ACC112 (cell line): ENCODE results near the gene SLC8A1.
"Not testable (repeated sequence)": the region's sequence is repeated elsewhere in the genome, so short reads cannot be mapped to it uniquely, and the experiment has no call there.

Experiments
- H2AFZ ChIP-seq: fragments of 200-600 bp; sonication (generic); one replicate; pipeline ENCODE4 v1.6.0; 2017; ENCODE audit warnings: antibody characterized with exemption, low read length; ENCODE audit not compliant: unreplicated experiment
- H3K27ac ChIP-seq: fragments of 200-600 bp; sonication (generic); 2 replicates; pipeline ENCODE4 v1.5.1; 2014; ENCODE audit warnings: low read depth, mild to moderate bottlenecking, antibody characterized with exemption, low read length, moderate library complexity
- H3K27me3 ChIP-seq: fragments of 200-600 bp; sonication (generic); 2 replicates; pipeline ENCODE4 v1.6.1; 2014; ENCODE audit warnings: mild to moderate bottlenecking, antibody characterized with exemption, low read length, moderate library complexity, mixed read lengths; ENCODE audit not compliant: insufficient read depth
- H3K36me3 ChIP-seq: fragments of 200-600 bp; sonication (generic); 2 replicates; pipeline ENCODE4 v1.6.1; 2016; ENCODE audit warnings: mild to moderate bottlenecking, antibody characterized with exemption, low read length, moderate library complexity, mixed read lengths; ENCODE audit not compliant: insufficient read depth
- H3K4me1 ChIP-seq: fragments of 200-600 bp; sonication (generic); one replicate; pipeline ENCODE4 v1.6.1; 2016; ENCODE audit warnings: low read length, mixed read lengths; ENCODE audit not compliant: insufficient read depth, unreplicated experiment, control insufficient read depth
- H3K4me3 ChIP-seq: fragments of 200-600 bp; sonication (generic); 2 replicates; pipeline ENCODE4 v1.5.1; 2014; ENCODE audit warnings: mild to moderate bottlenecking, low read depth, low read length
- H3K79me2 ChIP-seq: fragments of 200-600 bp; sonication (generic); one replicate; pipeline ENCODE4 v1.6.0; 2016; ENCODE audit warnings: low read length; ENCODE audit not compliant: control insufficient read depth, unreplicated experiment, insufficient read depth

The SLC8A1 gene

GRCh38 chr2:40093021-40093675 lies 358.7 kb downstream of the SLC8A1 start:
- Histone ChIP-seq H3K27ac (no peak overlapping the region), H2AFZ (no peak overlapping the region), H3K4me3 (no peak overlapping the region), H3K4me1 (peaks cover 36% of the 10 kb centered on the region), H3K27me3 (no peaks in the 10 kb centered on the region), H3K79me2 (no peaks in the 10 kb centered on the region), H3K36me3 (no peaks in the 10 kb centered on the region)

DNA sequence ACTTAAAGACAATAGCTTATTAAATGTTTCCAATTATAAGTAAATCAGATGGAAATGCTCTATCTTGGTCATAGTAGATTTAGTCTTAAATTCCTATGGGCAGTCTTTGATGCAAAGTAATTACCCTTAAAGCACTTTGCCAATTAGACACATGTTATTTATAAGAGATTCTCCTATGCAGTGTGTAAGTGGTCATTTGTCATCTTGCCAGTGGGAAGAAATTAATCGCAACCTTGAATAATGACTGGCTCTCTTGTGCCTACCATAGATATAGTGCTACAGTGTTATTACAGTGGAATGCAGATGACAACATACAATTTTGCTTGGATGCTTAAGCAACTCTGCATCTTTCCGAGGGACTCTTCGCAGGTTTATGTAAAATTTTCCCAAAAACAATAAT lies 361.8 kb downstream of the SLC8A1 start:
- Histone ChIP-seq H3K79me2 (no peaks in the 10 kb centered on the region), H3K4me3 (no peak overlapping the region), H2AFZ (no peak overlapping the region), H3K27me3 (no peaks in the 10 kb centered on the region), H3K27ac (no peak overlapping the region), H3K36me3 (no peaks in the 10 kb centered on the region), H3K4me1 (peaks cover 7% of the 10 kb centered on the region)

DNA sequence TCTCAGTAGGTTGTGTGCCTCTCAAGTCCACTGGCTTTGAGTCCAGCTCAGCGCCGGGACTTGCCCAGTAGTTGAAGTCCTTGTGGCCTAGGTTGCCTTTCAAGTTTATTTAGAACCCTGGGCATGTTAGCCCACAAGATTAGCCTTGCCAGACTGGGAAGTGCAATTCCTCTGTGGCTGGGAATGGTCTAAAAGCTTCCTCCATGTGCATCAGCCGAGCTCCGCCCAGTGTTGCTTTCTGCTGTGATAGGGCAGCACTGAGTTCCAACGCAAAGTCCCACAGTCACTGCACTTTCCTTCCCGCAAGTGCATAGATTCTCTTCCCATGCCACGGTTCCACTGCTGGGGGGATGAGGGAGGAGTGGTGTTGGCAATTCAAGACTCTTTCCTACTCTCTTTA lies 364.0 kb downstream of the SLC8A1 start:
- no peaks in the 10 kb centered on the region for H3K4me1 ChIP-seq
- H3K79me2 ChIP-seq: no peaks in the 10 kb centered on the region
- no peak overlapping the region for H2AFZ ChIP-seq

GRCh38 chr2:40087434-40087833 lies 364.5 kb downstream of the SLC8A1 start:
- Histone ChIP-seq H3K27me3 (no peaks in the 10 kb centered on the region), H3K4me3 (no peak overlapping the region), H2AFZ (no peak overlapping the region), H3K36me3 (no peaks in the 10 kb centered on the region), H3K27ac (no peak overlapping the region), H3K79me2 (no peaks in the 10 kb centered on the region), H3K4me1 (no peaks in the 10 kb centered on the region)

More for the DNA sequence above, 364.0 kb downstream of the SLC8A1 start:
- no peak overlapping the region for H3K27ac ChIP-seq
- no peaks in the 10 kb centered on the region for H3K36me3 ChIP-seq
- H3K27me3 ChIP-seq: no peaks in the 10 kb centered on the region
- H3K4me3 ChIP-seq: no peak overlapping the region

- Histone ChIP-seq H3K27me3 (no peaks in the 10 kb centered on the region), H3K79me2 (no peaks in the 10 kb centered on the region), H3K36me3 (no peaks in the 10 kb centered on the region), H3K4me1 (no peaks in the 10 kb centered on the region), H3K27ac (no peak overlapping the region), H3K4me3 (no peak overlapping the region), H2AFZ (no peak overlapping the region)
Observed at GRCh38 chr2:40085786-40086185, 366.1 kb downstream of the SLC8A1 start.

DNA sequence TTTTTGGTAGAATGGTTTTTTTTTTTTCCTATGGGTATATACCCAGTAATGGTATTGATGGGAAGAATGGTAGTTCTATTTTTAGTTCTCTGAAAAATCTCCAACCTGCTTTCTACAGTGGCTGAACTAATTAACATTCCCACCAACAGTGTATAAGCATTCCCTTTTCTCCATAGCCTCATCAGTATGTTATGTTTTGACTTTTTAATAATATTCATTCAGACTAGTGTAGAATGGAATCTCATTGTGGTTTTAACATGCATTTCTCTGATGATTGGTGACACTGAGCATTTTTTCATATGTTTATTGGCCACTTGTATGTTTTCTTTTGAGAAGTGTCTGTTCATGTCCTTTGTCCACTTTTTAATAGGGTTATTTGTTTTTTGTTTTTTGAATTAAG lies 378.6 kb downstream of the SLC8A1 start:
- not testable (repeated sequence) for H3K27me3 ChIP-seq, H3K27ac ChIP-seq, H2AFZ ChIP-seq, H3K4me3 ChIP-seq, H3K4me1 ChIP-seq, H3K79me2 ChIP-seq, H3K36me3 ChIP-seq

DNA sequence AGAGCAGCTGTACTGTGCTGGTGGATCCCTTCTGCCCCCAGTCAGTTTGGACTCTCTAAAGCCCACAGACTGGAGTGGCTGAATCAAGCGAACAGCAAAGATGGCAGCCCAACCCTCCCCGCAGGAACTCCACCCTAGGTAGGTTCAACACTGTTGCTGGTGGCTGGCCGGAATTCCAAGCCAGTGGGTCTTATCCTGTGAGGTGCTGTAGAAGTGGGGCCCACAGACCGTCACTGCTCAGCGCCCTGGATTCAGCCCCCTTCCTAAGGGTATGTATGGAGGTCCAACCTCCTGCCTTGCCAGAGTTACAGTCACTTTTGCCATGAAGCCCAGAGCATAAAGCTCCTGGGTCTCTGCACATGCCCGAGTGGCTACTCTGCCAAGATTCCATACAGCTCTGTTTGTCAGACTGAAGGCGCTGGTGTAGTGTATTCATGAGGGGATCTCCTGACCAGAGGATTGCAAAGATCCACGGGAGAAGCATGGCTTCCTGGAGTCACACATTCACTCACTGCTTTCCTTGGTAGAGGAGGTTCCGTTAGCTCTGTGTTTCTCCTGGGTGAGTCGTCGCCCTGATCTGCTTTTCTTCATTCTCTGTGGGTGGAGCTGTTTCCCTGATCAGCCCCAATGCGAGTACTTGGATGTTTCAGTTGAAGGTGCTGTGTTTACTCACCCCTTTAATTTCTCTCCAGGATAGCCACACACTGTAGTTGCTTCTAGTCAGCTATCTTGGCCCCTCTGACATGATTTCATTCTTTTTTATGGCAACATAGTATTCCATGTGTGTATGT lies 379.3 kb downstream of the SLC8A1 start:
- H3K4me1 ChIP-seq: no peaks in the 10 kb centered on the region
- no peak overlapping the region for H3K27ac ChIP-seq
- no peaks in the 10 kb centered on the region for H3K27me3 ChIP-seq
- H3K4me3 ChIP-seq: no peak overlapping the region
- no peaks in the 10 kb centered on the region for H3K79me2 ChIP-seq
- H3K36me3 ChIP-seq: no peaks in the 10 kb centered on the region
- H2AFZ ChIP-seq: no peak overlapping the region

DNA sequence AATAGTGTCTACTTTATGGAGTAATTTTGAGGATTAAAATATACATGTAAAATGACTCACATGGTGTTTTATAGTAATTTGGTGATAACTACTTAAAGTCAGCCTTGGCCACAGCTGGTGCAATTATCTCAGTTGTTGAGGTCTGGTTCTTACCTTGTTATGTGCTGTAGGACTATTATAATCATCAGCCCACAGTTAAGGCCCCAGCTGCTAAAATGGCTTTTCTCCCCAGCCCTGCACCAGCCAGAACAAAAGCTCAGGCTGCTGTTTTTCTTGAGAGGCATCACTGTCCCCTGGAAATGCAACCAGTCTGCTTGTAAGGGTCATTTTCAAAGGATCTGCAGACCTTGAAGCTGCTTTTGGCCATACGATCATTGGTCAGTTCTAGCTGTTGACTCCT lies 389.5 kb downstream of the SLC8A1 start:
- H3K4me1 ChIP-seq: no peaks in the 10 kb centered on the region
- no peak overlapping the region for H3K4me3 ChIP-seq

GRCh38 chr2:40049781-40050180 lies 402.1 kb downstream of the SLC8A1 start:
- Histone ChIP-seq H3K4me1 (no peaks in the 10 kb centered on the region), H3K27ac (no peak overlapping the region), H3K79me2 (no peaks in the 10 kb centered on the region), H3K4me3 (no peak overlapping the region), H3K27me3 (no peaks in the 10 kb centered on the region), H3K36me3 (no peaks in the 10 kb centered on the region), H2AFZ (no peak overlapping the region)

More for the DNA sequence above, 389.5 kb downstream of the SLC8A1 start:
- Histone ChIP-seq H3K27me3 (no peaks in the 10 kb centered on the region), H3K79me2 (no peaks in the 10 kb centered on the region), H3K27ac (no peak overlapping the region), H2AFZ (no peak overlapping the region), H3K36me3 (no peaks in the 10 kb centered on the region)

- Histone ChIP-seq H2AFZ (no peak overlapping the region), H3K79me2 (no peaks in the 10 kb centered on the region), H3K4me3 (no peak overlapping the region), H3K4me1 (no peaks in the 10 kb centered on the region), H3K27ac (no peak overlapping the region), H3K27me3 (no peaks in the 10 kb centered on the region), H3K36me3 (no peaks in the 10 kb centered on the region)
Observed at GRCh38 chr2:40048506-40048905, 403.4 kb downstream of the SLC8A1 start.

DNA sequence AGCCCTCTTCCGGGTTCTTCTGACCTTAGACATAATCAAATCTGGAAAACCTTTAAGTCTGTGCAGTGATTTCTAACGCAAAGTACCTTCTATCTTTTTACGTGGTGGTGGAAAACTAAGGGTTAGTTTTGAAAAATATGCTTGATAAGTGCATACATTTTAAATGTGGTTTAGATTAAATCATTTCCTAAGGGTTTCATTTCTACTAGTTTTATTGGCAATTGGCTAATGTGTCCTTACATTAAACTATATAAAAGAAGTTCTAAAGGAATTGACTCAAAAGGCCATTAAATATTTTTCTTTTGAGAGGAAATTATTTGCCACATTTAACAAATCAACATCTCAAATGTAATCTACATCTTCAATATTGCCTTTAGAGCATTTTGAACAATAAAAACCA lies 404.5 kb downstream of the SLC8A1 start:
- Histone ChIP-seq H3K79me2 (no peaks in the 10 kb centered on the region), H2AFZ (no peak overlapping the region), H3K27me3 (no peaks in the 10 kb centered on the region), H3K4me3 (no peak overlapping the region), H3K27ac (no peak overlapping the region), H3K36me3 (no peaks in the 10 kb centered on the region), H3K4me1 (peaks cover 3% of the 10 kb centered on the region)
